GM13977 (cell line): ENCODE data around the gene MAU2.

Experiments used
- DNase-seq: peaks from one replicate; pipeline ENCODE4 v3.0.0; 2012; ENCODE audit warnings: low spot score
- CTCF ChIP-seq: IDR thresholded peaks from 2 replicates; pipeline ENCODE4 v1.5.1; 2012; ENCODE audit warnings: mild to moderate bottlenecking, control low read depth; ENCODE audit not compliant: insufficient read depth; ENCODE audit errors: extremely low read depth, missing control alignments
- in situ Hi-C: fragments of 300-500 bp; cut with MboI; formaldehyde crosslinking; loops from one replicate; pipeline ENCODE4 v1.12.0; 2022; ENCODE audit warnings: low sequenced_read_pairs, low pct_unique_long_range_greater_than_20kb, mixed read lengths, inconsistent platforms; ENCODE audit not compliant: unreplicated experiment

The MAU2 gene

GRCh38 chr19:19296953-19297689 lies 23.5 kb upstream of the MAU2 start:
- no peak for DNase-seq
- no peak for TF ChIP-seq CTCF
- in situ Hi-C loops: no loop called here

GRCh38 chr19:19297759-19298158 lies 22.9 kb upstream of the MAU2 start:
- in situ Hi-C loops: no loop called here
- DNase-seq: no peak
- no peak for TF ChIP-seq CTCF

- TF ChIP-seq CTCF: no peak
- DNase-seq: no peak
- in situ Hi-C loops: no loop called here
Observed at GRCh38 chr19:19300613-19301012, 20.0 kb upstream of the MAU2 start.

GRCh38 chr19:19303411-19303810 lies 17.2 kb upstream of the MAU2 start:
- in situ Hi-C loops: no loop called here
- TF ChIP-seq CTCF: no peak

GRCh38 chr19:19304186-19304965 lies 16.3 kb upstream of the MAU2 start:
- in situ Hi-C loops: no loop called here
- no peak for TF ChIP-seq CTCF
- DNase-seq: no peak

More at GRCh38 chr19:19303411-19303810, 17.2 kb upstream of the MAU2 start:
- no peak for DNase-seq

- no peak for TF ChIP-seq CTCF
- in situ Hi-C loops: no loop called here
- no peak for DNase-seq
Observed at GRCh38 chr19:19305066-19305465, 15.6 kb upstream of the MAU2 start.
